Mesendoderm (in vitro differentiated cells): ENCODE data around the gene KRT13.

Source experiments
- DNase-seq: peaks from one replicate; pipeline ENCODE4 v3.0.0; 2013
- H2AK5ac ChIP-seq: 2 replicates; pipeline ENCODE4 v1.6.1; 2013; ENCODE audit warnings: low read length, inconsistent platforms
- H2BK120ac ChIP-seq: 2 replicates; pipeline ENCODE4 v1.6.1; 2013; ENCODE audit warnings: low read depth, mild to moderate bottlenecking, low read length, moderate library complexity, mixed read lengths
- H2BK15ac ChIP-seq: replicated peaks from 2 replicates; pipeline ENCODE4 v1.6.1; 2013; ENCODE audit warnings: low read depth, mild to moderate bottlenecking, moderate library complexity
- H2BK5ac ChIP-seq: 2 replicates; pipeline ENCODE4 v1.6.1; 2013; ENCODE audit warnings: low read length, inconsistent platforms
- H3K18ac ChIP-seq: 2 replicates; pipeline ENCODE4 v1.6.1; 2013; ENCODE audit warnings: mild to moderate bottlenecking, low read length, mixed read lengths
- H3K23ac ChIP-seq: one replicate; pipeline ENCODE4 v1.6.1; 2013; ENCODE audit warnings: low read length
- H3K27ac ChIP-seq: 2 replicates; pipeline ENCODE4 v1.5.1; 2013; ENCODE audit warnings: low read depth, mild to moderate bottlenecking, inconsistent platforms, low read length, moderate library complexity
- H3K27me3 ChIP-seq: 2 replicates; pipeline ENCODE4 v1.6.1; 2013; ENCODE audit warnings: low read length, control low read depth, mild to moderate bottlenecking, inconsistent platforms; ENCODE audit not compliant: insufficient read depth, poor library complexity
- H3K36me3 ChIP-seq: 2 replicates; pipeline ENCODE4 v1.6.1; 2013; ENCODE audit warnings: low read length, inconsistent platforms; ENCODE audit not compliant: control insufficient read depth, insufficient read depth
- H3K4ac ChIP-seq: one replicate; pipeline ENCODE4 v1.6.1; 2013; ENCODE audit warnings: low read depth, mild to moderate bottlenecking, low read length, moderate library complexity
- H3K4me1 ChIP-seq: 2 replicates; pipeline ENCODE4 v1.6.1; 2013; ENCODE audit warnings: low read depth, low read length, inconsistent platforms; ENCODE audit not compliant: control insufficient read depth
- H3K4me2 ChIP-seq: 2 replicates; pipeline ENCODE4 v1.6.1; 2013; ENCODE audit warnings: low read length
- H3K4me3 ChIP-seq: 2 replicates; pipeline ENCODE4 v1.5.1; 2013; ENCODE audit warnings: mild to moderate bottlenecking, low read length
- H3K56ac ChIP-seq: one replicate; pipeline ENCODE4 v1.6.1; 2013; ENCODE audit warnings: low read length
- H3K79me1 ChIP-seq: 2 replicates; pipeline ENCODE4 v1.6.1; 2013; ENCODE audit warnings: low read length, inconsistent platforms
- H3K79me2 ChIP-seq: 2 replicates; pipeline ENCODE4 v1.6.1; 2013; ENCODE audit warnings: mild to moderate bottlenecking, low read length; ENCODE audit not compliant: control insufficient read depth, insufficient read depth
- H3K9ac ChIP-seq: 2 replicates; pipeline ENCODE4 v1.6.1; 2013; ENCODE audit warnings: low read length, inconsistent platforms
- H4K5ac ChIP-seq: one replicate; pipeline ENCODE4 v1.6.1; 2013; ENCODE audit warnings: low read length
- H4K8ac ChIP-seq: one replicate; pipeline ENCODE4 v1.6.1; 2013; ENCODE audit warnings: low read depth, mild to moderate bottlenecking, control low read depth, low read length, moderate library complexity
- WGBS: extraction: QIAGEN DNeasy Blood & Tissue Kit; methylation state at CpG from one replicate; pipeline ENCODE4 v1.1.7; 2013; ENCODE audit warnings: low lambda C conversion rate, missing lambda C conversion rate; ENCODE audit not compliant: insufficient coverage; ENCODE audit errors: extremely low coverage; 5-methylcytosine and 5-hydroxymethylcytosine counted together

The KRT13 gene

DNA sequence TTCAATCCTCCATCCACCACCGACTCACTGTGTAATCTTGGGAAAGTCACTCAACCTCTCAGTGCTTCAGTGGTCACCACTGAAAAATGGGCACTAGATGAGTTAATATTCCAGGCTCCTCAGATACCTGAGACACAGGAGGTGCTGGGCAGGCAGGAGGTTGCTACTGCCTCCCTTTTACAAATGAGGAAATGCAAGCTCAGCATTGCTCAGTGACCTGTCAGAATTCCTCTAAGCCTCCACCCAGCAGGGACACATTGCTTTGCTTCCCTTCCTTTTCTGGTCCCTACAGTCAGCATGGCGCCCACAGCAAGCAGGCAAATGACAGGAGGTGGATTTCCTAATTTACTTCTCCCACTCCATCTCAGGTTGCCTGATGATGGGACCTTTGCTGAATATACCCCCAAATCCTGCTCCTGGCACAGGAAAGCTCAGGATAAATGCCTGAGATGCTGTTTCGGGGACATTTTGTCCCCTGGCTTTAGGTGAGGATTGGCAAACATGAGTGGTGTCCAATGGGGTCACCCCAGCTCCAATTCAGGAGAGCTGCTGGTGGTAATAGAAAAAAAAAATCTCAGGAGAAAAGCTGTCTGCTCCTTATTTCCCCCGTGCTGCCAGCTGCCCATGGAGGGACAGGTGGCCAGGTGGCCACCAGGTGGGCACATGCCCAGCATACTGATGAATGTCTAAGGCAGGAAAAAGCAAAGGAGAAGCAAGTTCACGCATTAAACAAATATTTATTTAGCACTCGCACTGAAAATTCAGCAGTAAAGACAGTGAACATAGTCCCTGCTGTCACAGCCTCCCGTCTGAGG lies 5.0 kb upstream of the KRT13 start:
- Histone ChIP-seq H3K27ac (no peak overlapping the region), H2BK120ac (no peak overlapping the region), H3K79me1 (no peaks in the 10 kb centered on the region), H3K36me3 (no peaks in the 10 kb centered on the region), H2BK15ac (no peak overlapping the region), H3K4ac (peak overlapping the region; percentile 6), H3K4me3 (no peak overlapping the region), H2BK5ac (no peak overlapping the region), H3K79me2 (no peaks in the 10 kb centered on the region), H3K9ac (no peak overlapping the region), H3K4me2 (no peak overlapping the region), H2AK5ac (no peak overlapping the region), H4K5ac (no peak overlapping the region), H3K23ac (no peak overlapping the region), H3K18ac (no peak overlapping the region), H3K56ac (no peak overlapping the region), H4K8ac (no peak overlapping the region), H3K4me1 (peaks cover 6% of the 10 kb centered on the region), H3K27me3 (no peaks in the 10 kb centered on the region)
- WGBS, result no CpG with 5 or more reads among the region's 7 CpGs
- DNase-seq, result peak; percentile 80

DNA sequence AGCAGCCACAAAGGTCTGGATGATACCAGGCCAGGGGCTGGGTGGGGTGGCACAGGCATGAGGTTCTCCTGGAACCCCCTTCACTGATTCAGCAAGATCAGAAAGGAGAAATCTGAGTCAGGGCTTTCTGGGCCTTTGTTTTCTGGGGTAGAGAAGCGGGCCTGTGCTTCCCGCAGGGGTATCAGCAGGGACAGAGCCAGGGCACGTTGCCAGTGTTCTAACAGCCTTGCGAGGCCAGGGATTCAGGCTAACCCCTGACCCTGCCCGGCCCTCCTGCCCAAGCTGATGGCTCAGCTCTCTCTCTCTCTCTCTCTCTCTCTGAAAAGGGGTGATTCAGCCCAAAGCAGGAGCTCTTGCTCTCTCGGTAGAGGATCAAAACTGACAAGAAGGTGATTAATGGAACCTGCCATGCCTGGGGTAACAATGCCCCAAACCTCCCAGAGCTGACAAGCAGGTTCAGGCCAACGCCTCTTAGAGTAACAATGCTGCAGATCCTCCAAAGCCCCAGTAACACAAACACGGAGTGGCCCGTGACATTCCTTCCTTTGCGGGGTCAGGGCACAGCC lies 2.0 kb upstream of the KRT13 start:
- no peaks in the 10 kb centered on the region for H3K36me3 ChIP-seq
- H3K27ac ChIP-seq, result no peak overlapping the region
- H3K4ac ChIP-seq, result no peak overlapping the region
- H3K79me2 ChIP-seq, result no peaks in the 10 kb centered on the region
- no peak overlapping the region for H2BK5ac ChIP-seq
- no peak overlapping the region for H3K4me3 ChIP-seq
- H3K9ac ChIP-seq, result no peak overlapping the region
- H4K5ac ChIP-seq, result no peak overlapping the region
- no peak overlapping the region for H2BK15ac ChIP-seq
- no CpG with 5 or more reads among the region's 10 CpGs for WGBS
- H2BK120ac ChIP-seq, result no peak overlapping the region
- H3K4me1 ChIP-seq, result peaks cover 6% of the 10 kb centered on the region
- H3K27me3 ChIP-seq, result no peaks in the 10 kb centered on the region
- no peak overlapping the region for H4K8ac ChIP-seq
- no peak overlapping the region for H3K18ac ChIP-seq
- H2AK5ac ChIP-seq, result no peak overlapping the region
- H3K23ac ChIP-seq, result no peak overlapping the region
- no peak overlapping the region for H3K4me2 ChIP-seq
- no peak for DNase-seq
- no peak overlapping the region for H3K56ac ChIP-seq
- H3K79me1 ChIP-seq, result no peaks in the 10 kb centered on the region

DNA sequence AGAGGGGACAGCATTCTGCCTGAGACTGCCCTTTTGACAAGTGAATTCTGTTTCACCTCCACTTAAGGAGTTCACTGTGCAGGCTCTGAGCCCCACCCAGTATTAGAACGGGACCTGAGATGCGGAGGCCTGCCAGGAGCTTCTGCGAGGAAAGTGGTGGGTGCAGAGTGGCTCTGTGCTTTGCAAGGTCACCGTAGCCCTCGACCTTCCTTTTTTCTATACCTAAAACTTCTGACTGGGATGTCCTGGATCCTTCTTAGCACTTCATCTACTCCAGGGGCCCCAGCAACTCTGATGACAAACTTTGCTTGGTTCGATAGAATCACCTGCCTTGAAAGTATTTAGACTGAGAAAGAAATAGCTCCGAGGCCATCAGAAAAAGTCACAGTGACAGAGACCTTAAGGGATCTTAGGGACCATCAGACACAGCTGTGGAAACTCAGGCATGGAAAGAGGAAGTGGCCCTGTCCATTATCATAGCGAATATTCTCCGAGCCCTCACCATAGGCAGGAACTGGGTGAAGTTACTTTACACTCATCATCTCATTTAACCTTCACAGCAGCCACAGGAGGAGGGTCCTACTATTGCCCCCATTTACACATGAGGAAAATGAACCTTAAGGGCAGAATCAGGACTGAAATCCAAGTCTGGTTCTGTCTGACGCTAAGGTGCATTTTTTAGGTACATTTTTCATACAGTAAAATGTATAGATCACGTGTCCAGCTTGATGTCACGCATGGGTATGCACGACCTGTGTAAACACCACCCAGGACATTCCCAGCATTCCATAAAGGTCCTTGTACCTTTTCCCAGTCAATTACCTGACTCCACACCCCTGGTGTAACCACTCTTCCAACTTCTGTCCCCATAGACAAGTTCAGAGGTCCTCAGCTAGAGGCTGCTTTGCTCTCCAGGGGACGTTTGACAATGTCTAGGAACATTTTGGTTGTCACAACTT lies 676 bp upstream of the KRT13 start:
- H3K27ac ChIP-seq, result no peak overlapping the region
- H4K8ac ChIP-seq, result no peak overlapping the region
- no CpG with 5 or more reads among the region's 14 CpGs for WGBS
- no peak overlapping the region for H3K56ac ChIP-seq
- H3K4ac ChIP-seq, result no peak overlapping the region
- H3K79me2 ChIP-seq, result no peaks in the 10 kb centered on the region
- no peak overlapping the region for H3K18ac ChIP-seq
- no peak overlapping the region for H2BK120ac ChIP-seq
- DNase-seq, result no peak
- H3K4me1 ChIP-seq, result peaks cover 6% of the 10 kb centered on the region
- H2BK5ac ChIP-seq, result no peak overlapping the region
- no peak overlapping the region for H3K4me3 ChIP-seq
- no peak overlapping the region for H3K9ac ChIP-seq
- H4K5ac ChIP-seq, result no peak overlapping the region
- H2AK5ac ChIP-seq, result no peak overlapping the region
- no peaks in the 10 kb centered on the region for H3K79me1 ChIP-seq
- no peak overlapping the region for H3K4me2 ChIP-seq
- H2BK15ac ChIP-seq, result no peak overlapping the region
- no peak overlapping the region for H3K23ac ChIP-seq
- no peaks in the 10 kb centered on the region for H3K36me3 ChIP-seq
- H3K27me3 ChIP-seq, result no peaks in the 10 kb centered on the region

DNA sequence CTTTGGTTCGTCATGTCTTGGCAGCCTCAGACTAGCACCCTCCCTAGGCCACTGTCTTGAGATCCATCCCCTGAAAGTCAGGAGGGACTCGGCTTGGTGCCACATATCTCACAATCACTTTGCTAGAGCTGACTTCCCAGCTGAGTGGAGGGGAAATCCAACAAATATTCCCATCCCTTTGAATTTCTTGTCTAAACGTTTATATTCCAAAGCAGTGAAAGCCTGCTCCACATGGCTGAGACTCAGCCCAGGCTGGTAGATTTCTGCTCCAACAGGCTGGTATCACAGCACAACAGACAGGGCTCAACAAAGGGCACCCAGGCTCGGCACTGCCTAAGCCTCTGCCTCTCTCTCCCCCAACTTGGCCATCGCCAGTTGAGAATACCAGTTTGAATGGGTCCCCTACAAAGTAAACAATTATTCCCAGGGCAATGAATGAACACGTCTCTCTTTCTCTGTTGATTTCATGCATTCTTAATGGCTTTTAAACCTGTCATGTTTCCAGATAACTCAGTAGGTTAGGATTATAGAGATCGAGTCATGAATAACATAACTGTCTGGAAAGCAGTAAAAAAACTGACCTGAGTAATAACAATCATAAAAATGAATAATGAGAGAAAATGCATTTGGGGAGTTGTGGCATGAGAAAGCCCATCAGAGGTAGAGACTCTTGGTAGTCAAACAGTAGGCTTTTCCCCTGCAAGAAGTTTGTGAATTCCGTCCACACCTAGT lies 1.0 kb downstream of the KRT13 start:
- WGBS, result no CpG with 5 or more reads among the region's 8 CpGs
- no peak overlapping the region for H3K23ac ChIP-seq
- no peak overlapping the region for H2BK5ac ChIP-seq
- no peak overlapping the region for H4K8ac ChIP-seq
- no peak overlapping the region for H3K27ac ChIP-seq
- no peak overlapping the region for H3K4me3 ChIP-seq
- no peak overlapping the region for H2AK5ac ChIP-seq
- H3K4ac ChIP-seq, result no peak overlapping the region
- no peak overlapping the region for H3K9ac ChIP-seq
- no peak overlapping the region for H3K18ac ChIP-seq
- no peaks in the 10 kb centered on the region for H3K36me3 ChIP-seq
- no peaks in the 10 kb centered on the region for H3K79me1 ChIP-seq
- no peak for DNase-seq
- peaks cover 8% of the 10 kb centered on the region for H3K4me1 ChIP-seq
- H2BK120ac ChIP-seq, result no peak overlapping the region
- no peak overlapping the region for H3K4me2 ChIP-seq
- no peaks in the 10 kb centered on the region for H3K79me2 ChIP-seq
- no peak overlapping the region for H4K5ac ChIP-seq
- no peaks in the 10 kb centered on the region for H3K27me3 ChIP-seq
- no peak overlapping the region for H3K56ac ChIP-seq
- no peak overlapping the region for H2BK15ac ChIP-seq

DNA sequence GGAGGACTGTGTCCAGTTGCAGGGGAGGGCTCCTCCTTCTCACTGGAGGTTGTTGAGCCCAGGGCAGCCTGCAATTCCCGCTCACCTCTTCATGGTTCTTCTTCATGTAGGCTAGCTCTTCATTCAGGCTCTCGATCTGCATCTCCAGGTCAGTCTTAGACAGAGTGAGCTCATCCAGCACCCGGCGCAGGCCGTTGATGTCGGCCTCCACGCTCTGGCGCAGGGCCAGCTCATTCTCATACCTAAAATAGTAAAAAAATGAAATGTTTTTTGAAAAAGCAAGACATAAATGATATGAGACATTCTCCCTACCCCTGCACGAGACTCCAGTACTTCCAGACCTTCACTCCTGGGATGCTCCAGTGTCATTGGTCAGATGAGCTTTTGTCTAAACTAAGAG lies 2.2 kb downstream of the KRT13 start:
- Histone ChIP-seq H3K9ac (no peak overlapping the region), H3K4me3 (no peak overlapping the region)
- WGBS, result no CpG with 5 or more reads among the region's 9 CpGs

More for the DNA sequence above, 2.2 kb downstream of the KRT13 start:
- H3K27ac ChIP-seq, result no peak overlapping the region
- no peak overlapping the region for H2BK5ac ChIP-seq
- no peak overlapping the region for H4K8ac ChIP-seq
- H3K4me1 ChIP-seq, result peaks cover 8% of the 10 kb centered on the region
- no peak overlapping the region for H3K18ac ChIP-seq
- H3K23ac ChIP-seq, result no peak overlapping the region
- no peaks in the 10 kb centered on the region for H3K36me3 ChIP-seq
- no peak overlapping the region for H3K4ac ChIP-seq
- no peak overlapping the region for H2AK5ac ChIP-seq
- H3K4me2 ChIP-seq, result no peak overlapping the region
- no peak overlapping the region for H2BK15ac ChIP-seq
- H3K79me2 ChIP-seq, result no peaks in the 10 kb centered on the region
- DNase-seq, result no peak
- no peaks in the 10 kb centered on the region for H3K79me1 ChIP-seq
- no peaks in the 10 kb centered on the region for H3K27me3 ChIP-seq
- H2BK120ac ChIP-seq, result no peak overlapping the region
- H3K56ac ChIP-seq, result no peak overlapping the region
- H4K5ac ChIP-seq, result no peak overlapping the region
